Measurements from ENCODE around the gene POP5.

The POP5 gene

GRCh38 chr12:120590741-120591407 lies 9.7 kb upstream of the POP5 start:
- no peak for TF ChIP-seq TCF12 (IDR thresholded peaks at IDR 0.05; ENCODE audit: low read depth)
- no peak for TF ChIP-seq EGR1 (IDR thresholded peaks at IDR 0.05)
- no peak for TF ChIP-seq MAX (IDR thresholded peaks at IDR 0.05)
- TF ChIP-seq RAD21 (IDR thresholded peaks at IDR 0.05; ENCODE audit: low read depth), result no peak
- TF ChIP-seq FOXM1 (IDR thresholded peaks at IDR 0.05; ENCODE audit: borderline replicate concordance, low read depth), result no peak
- TF ChIP-seq YY1 (IDR thresholded peaks at IDR 0.05; ENCODE audit: low read depth), result no peak
- TF ChIP-seq USF1 (IDR thresholded peaks at IDR 0.05), result no peak
- no peak for TF ChIP-seq TEAD4 (IDR thresholded peaks at IDR 0.05)
- TF ChIP-seq EP300 (IDR thresholded peaks at IDR 0.05; ENCODE audit: borderline replicate concordance), result no peak
- TF ChIP-seq CEBPB (IDR thresholded peaks at IDR 0.05), result no peak
- TF ChIP-seq CREB1 (IDR thresholded peaks at IDR 0.05; ENCODE audit: low read depth), result no peak

- TF ChIP-seq RAD21 (IDR thresholded peaks at IDR 0.05; ENCODE audit: low read depth) (no peak), TAF1 (IDR thresholded peaks at IDR 0.05; ENCODE audit: low read depth) (no peak), ZBTB7A (IDR thresholded peaks at IDR 0.05; ENCODE audit: low read depth) (no peak), CREB1 (IDR thresholded peaks at IDR 0.05; ENCODE audit: low read depth) (no peak), TEAD4 (IDR thresholded peaks at IDR 0.05) (no peak), NFIC (IDR thresholded peaks at IDR 0.05) (no peak), MAX (IDR thresholded peaks at IDR 0.05) (no peak), CEBPB (IDR thresholded peaks at IDR 0.05) (no peak), EGR1 (IDR thresholded peaks at IDR 0.05) (no peak)
Observed at GRCh38 chr12:120588948-120589930, 8.0 kb upstream of the POP5 start.

GRCh38 chr12:120588371-120588770 lies 7.2 kb upstream of the POP5 start:
- no peak for TF ChIP-seq NFIC (IDR thresholded peaks at IDR 0.05)
- TF ChIP-seq CREB1 (IDR thresholded peaks at IDR 0.05; ENCODE audit: low read depth), result no peak
- no peak for TF ChIP-seq FOXM1 (IDR thresholded peaks at IDR 0.05; ENCODE audit: borderline replicate concordance, low read depth)
- no peak for TF ChIP-seq CEBPB (IDR thresholded peaks at IDR 0.05)
- no peak for TF ChIP-seq RAD21 (IDR thresholded peaks at IDR 0.05; ENCODE audit: low read depth)
- TF ChIP-seq USF1 (IDR thresholded peaks at IDR 0.05), result no peak
- no peak for TF ChIP-seq EGR1 (IDR thresholded peaks at IDR 0.05)
- no peak for TF ChIP-seq TAF1 (IDR thresholded peaks at IDR 0.05; ENCODE audit: low read depth)
- no peak for TF ChIP-seq TEAD4 (IDR thresholded peaks at IDR 0.05)
- TF ChIP-seq EP300 (IDR thresholded peaks at IDR 0.05; ENCODE audit: borderline replicate concordance), result no peak
- TF ChIP-seq TCF12 (IDR thresholded peaks at IDR 0.05; ENCODE audit: low read depth), result no peak
- no peak for TF ChIP-seq REST (IDR thresholded peaks at IDR 0.05; ENCODE audit: low read depth)
- TF ChIP-seq ZBTB7A (IDR thresholded peaks at IDR 0.05; ENCODE audit: low read depth), result no peak
- no peak for TF ChIP-seq YY1 (IDR thresholded peaks at IDR 0.05; ENCODE audit: low read depth)
- TF ChIP-seq MAX (IDR thresholded peaks at IDR 0.05), result no peak

- TF ChIP-seq FOXM1 (IDR thresholded peaks at IDR 0.05; ENCODE audit: borderline replicate concordance, low read depth) (no peak), USF1 (IDR thresholded peaks at IDR 0.05) (no peak), ZBTB7A (IDR thresholded peaks at IDR 0.05; ENCODE audit: low read depth) (no peak), NFIC (IDR thresholded peaks at IDR 0.05) (no peak)
Observed at GRCh38 chr12:120586860-120587259, 5.7 kb upstream of the POP5 start.

- TF ChIP-seq CREB1 (IDR thresholded peaks at IDR 0.05; ENCODE audit: low read depth) (no peak), EGR1 (IDR thresholded peaks at IDR 0.05) (no peak), RAD21 (IDR thresholded peaks at IDR 0.05; ENCODE audit: low read depth) (no peak), ZBTB7A (IDR thresholded peaks at IDR 0.05; ENCODE audit: low read depth) (no peak), REST (IDR thresholded peaks at IDR 0.05; ENCODE audit: low read depth) (no peak), FOXM1 (IDR thresholded peaks at IDR 0.05; ENCODE audit: borderline replicate concordance, low read depth) (no peak), NFIC (IDR thresholded peaks at IDR 0.05) (no peak), TEAD4 (IDR thresholded peaks at IDR 0.05) (no peak), EP300 (IDR thresholded peaks at IDR 0.05; ENCODE audit: borderline replicate concordance) (no peak), USF1 (IDR thresholded peaks at IDR 0.05) (no peak)
Observed at GRCh38 chr12:120586206-120586605, 5.0 kb upstream of the POP5 start.
